Activated T-cell treated with anti-CD3 and anti-CD28 coated beads for 24 hours (primary cell): ENCODE measurements around the gene ZNF366.
"Not testable (repeated sequence)": the region's sequence is repeated elsewhere in the genome, so short reads cannot be mapped to it uniquely, and the experiment has no call there.

ENCODE experiments used
- DNase-seq: peaks from one replicate; pipeline ENCODE4 v3.0.0-alpha.2; 2020; ENCODE audit warnings: low read depth

The ZNF366 gene

DNA sequence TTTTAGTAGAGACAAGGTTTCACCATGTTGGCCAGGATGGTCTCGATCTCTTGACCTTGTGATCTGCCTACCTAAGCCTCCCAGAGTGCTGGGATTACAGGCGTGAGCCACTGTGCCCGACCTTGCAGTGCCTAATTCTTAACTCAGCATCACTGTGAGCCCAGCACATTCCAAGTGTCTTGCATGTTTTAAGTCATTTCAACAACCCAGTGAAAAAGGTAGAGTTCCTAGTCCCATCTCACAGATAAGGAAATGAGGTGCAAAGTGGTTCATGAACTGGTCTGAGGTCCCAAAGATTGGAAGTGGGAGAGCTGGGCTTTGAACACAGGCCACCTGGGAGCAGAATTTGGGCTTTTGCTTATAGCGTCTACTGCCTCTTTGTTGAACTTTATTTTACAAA lies 68.0 kb downstream of the ZNF366 start:
- no peak for DNase-seq

DNA sequence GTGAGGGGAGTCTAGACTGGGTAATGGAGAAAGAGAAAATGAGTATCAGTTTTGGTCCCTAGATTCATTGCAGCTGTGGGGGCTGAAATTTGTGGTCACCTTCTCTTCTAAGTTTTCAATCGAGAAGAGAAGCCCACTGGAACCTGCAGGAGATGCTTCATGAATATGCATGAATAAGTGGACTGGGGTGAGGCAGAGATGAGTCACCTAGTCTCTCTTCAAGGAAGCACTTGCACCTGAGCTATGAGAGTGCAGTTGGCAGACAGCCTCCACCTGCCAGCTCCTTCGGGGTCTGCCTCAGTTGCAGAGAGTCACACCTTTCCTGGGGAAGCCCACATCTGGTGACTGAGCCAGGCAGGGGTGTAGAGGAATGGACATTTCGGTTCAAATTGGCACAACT lies 69.1 kb downstream of the ZNF366 start:
- DNase-seq: no peak

DNA sequence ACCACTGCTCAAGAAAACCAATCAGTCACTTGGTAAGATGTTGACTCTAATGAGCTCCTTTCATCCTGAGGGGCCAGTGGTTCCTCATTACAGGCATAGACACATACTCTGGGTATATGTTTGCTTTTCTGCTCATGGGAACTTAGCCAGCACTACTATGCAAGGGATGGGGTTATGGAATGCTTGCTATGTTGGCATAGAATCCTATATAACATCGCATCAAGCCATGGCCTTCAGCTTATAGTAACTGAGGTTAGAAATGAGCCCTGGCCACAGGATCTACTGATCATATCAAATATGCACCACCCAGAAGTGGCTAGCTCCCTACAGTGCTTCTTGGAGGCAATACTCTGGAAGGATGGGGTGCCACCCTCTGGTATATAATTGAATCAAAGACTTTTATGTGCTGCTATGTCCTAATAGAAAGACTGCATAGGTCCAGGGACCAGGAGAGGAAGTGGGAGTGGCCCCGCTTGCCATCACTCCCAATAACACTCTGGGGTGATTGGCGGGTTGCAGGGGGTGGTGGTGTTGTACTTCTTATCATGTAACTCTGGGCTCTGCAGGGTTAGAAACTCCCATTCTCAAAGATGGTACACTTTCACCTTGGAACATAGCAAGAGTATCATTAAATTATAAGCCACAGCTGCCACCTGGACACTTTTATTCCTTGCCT lies 70.3 kb downstream of the ZNF366 start:
- DNase-seq: no peak

DNA sequence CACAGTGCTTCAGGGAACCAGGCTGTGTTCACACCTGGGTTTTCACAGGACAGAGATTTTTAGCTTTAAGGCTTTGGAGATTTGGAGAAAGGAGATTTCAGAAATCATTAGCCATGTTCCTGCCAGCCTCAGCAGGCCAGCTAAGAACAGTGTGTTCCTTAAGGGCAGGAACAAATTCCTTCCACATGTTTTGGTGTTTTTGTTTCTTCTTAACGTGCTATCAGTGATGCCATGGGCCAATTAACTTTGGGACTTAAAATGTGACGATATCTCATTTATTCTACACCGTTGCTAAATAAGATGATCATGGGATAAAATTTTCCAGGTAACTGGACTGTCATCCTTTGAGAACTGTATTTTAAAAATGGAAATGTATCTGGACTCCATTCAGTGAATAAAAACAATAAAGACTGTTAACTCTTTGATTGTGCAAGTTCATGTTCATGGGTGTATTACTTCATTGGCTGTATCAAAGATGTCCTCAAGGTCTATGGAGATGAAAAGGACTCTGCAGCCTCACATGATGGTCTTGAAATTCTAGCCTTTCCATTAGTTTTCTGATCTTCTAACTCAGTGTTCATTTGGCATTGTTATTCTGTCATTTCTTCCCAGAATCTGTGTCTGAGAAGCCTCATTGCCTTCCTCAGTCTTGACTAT lies 72.3 kb downstream of the ZNF366 start:
- no peak for DNase-seq

DNA sequence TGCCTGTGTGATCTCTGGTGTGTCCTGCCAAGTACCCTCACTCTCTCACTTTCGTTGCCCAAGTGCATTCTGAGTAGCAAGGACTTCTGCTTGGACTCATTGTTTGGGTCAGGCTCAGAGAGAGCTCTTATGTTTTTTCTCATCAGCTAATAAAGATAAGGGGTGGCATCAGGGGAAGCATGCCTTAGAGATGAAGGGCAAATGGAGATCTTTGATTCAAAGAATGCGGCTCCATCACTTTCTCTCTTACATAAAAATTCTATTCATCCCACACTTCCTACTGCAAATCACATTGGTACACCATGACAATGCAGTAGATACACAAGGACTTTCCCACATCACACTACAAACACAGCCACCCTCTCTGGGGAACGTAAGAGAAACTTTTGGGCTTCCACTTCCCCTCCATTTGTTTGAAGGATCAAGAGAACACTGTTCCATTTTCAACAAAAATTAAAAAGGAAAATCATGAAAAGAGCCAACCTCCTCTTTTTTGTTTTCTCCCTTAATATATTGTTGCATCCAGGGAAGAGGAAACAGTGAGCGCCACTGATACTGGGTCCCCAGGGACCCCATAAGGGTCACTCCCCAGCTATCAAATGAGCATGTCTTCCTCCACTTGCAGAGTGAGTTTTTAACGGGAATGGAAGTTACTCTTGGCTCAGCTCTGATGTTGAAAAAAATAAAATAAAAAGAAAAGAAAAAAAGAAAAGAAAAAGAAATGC lies 73.0 kb downstream of the ZNF366 start:
- no peak for DNase-seq

DNA sequence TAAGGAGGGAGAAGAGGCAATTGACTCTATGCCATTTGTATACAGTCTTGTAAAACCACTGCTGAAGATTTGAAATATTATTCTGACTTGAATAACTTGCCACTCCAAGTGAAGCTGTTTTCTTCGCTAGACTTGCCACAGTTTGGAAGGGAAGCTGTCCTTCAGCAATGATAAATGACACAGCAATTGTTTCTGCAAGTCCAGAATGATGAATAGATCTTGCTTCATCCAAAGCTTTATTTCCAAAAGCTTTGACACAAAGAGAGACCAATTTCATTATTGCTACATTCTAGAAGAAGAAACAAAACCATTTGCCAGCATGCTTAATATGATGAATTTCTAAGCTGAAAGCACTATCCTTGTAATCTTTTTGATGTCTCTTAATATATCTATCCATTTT lies 73.7 kb downstream of the ZNF366 start:
- no peak for DNase-seq

DNA sequence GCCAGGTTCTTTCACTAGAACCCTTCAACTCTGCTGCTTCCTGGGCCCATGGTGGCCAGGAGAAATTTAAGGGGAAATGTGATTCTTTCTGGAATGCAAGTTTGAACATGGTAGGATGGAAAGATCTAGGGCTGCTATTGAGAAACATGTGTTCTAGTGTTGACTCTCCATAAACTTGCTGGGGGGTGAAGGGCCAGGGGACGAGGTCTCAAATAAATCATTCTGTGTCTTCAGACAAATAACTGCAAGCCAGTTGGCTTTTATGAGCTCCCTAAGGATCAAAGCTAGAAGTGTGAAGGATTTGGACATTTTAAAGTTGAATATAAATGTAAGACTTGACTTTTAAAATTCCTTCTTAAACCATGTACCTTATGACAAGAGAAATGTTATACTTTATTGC lies 78.5 kb downstream of the ZNF366 start:
- no peak for DNase-seq

DNA sequence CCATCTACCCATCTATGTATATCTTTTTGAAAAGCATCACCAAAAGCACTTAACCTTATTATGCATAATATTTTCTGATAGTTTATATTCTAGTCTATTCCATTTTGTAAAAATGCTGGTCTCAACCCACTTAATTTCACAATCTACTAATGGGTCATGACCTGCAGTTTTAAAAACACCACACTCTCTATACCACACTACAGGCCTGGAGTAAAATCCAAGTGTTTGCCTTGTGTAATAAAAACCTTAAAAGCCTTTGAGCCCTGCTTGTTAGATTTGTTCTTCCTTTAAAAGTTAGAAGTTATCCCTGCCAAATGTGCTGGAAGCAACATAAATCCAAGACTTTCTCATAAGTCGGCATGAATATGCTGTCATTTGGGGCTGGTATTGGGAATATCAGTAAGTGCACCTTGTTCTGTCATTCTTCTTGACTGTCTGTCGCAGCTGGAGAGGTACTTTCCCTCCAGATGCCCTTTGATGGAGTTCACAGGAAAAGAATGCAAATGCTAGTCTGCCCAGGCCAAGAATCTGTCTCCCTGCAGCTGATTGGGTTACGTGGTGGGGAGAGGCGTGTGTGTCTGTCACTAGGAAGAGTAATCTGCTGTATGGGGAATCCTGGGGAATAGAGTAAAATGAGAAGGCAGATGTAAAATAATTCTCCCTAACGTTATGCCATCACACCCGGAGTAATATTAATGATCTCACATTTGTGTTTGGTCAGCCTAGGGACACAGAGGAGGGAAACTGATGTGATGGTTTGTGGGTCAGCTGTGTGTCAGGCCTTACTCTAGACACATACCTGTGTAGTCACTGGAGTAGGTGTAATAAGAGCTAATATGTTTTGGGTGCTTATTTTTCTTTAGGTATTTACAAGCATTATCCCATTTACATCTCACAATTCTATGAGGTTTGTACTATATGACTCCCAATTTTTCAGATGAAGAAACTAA lies 79.4 kb downstream of the ZNF366 start:
- no peak for DNase-seq

DNA sequence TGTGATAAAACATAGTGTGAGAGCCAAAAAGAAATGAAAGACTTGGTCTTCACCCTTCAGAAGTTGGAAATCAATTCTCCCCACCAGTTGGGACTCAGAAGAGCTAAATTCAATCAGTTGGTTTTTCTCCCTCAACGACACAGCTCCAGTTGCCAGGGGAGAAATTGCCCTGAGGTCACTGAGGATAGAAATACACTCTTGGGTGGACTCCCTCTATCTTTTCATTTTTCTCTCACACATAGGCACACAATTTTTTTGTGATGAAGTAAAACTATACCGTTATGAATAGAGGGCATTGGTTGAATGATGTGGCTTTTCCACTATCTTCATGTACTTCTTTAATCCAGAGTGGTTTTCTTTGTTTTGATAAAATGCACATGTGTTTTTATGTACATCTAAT lies 80.2 kb downstream of the ZNF366 start:
- no peak for DNase-seq

DNA sequence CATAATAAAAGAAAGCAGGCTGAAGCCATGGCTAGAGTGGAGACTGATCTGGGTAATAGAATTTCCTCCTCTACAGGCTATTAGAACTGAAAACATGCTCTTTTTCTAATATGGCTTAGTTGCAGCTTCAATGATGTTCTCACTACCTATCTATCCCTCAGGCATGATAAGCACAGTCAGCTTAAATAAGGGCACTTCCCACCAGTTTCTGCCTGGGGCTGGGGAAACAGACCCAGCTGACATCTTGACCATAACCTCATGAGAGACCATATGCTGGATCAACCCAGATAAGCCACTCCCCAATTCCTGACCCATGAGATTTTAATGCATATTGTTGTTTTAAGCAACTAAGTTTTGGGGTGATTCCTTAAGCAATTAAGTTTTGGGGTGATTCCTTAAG lies 81.2 kb downstream of the ZNF366 start:
- no peak for DNase-seq

DNA sequence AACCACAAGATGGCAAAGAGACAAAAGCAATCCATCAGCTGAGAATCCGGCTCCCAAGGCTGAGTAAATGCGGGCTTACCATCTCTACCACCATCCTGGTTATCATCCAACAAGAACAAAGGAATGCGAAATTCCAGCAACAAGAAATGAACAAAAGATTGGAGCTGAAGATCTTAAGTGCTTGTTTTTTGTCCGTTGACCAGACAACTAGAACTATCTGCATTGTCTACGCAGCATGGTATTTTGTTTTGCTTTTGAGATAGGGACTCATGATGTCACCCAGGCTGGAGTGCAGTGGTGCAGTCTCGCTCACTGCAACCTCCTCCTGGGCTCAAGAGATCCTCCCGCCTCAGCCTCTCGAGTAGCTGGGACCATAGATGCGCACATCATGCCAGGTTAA lies 88.9 kb downstream of the ZNF366 start:
- DNase-seq: no peak

DNA sequence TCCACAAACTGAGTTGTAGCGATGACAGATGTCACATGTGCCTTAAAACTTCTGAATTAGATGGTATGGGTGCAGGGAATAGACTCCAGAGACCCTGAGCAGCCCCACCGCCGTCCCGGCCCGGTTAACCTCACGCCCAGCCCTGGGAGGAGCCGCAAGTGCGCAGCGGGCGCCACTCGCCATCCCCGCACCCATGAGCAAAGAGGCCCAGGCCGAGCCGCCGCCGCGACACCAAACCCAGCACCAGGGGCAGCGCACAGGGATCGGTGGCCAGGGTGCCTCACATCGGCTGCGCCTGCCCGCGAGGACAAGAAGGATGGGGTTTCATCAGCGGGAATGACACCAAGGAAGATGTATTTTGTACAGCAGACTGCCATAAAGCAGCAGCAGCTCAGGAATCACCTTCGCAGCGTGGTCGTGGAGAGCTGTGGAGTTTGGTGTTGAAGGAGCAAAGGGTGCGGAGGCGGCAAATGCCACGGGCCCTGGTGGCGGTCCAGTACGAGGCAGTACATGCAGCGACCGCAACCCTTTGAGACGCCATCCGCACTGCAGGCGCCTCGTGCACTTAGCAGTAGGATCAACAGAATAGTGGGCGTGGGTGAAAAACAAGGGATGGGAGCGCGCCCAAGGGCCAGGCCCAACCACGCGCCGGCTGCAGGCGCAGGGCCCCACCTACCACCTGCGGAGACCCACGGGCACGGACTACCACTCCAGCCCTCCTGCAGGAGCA lies 89.7 kb downstream of the ZNF366 start:
- DNase-seq: no peak

DNA sequence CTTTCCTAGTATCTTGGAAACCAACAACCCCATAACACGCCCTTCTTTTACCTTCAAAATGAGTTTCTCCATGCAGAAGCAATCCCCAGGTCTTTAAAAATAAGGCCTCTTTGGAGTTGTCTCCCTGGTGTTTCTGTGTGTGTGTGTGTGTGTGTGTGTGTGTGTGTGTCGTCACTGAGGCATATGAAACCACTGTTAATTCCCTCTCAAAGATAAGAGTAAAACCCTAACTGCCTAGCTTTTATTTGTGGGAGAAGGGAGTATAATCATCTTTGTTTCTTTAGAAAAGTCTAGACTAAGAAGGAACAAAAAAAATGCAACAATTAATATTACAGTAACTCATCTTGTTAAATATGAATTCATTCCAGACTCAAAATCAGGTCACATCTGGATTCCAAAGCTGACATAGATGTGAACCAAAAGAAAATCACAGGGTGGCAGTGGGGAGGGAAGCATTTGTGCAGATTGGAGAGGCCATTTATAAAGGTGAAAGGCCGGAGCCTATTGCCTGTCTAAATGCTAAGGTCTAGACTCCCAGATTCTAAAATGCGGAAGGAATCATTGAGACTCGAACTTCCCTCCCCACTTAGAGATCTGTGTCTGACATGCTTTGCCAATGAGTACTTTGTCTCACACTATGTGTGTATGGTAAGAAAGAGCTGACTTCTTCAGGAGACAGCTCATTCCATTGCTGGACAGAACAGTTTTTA lies 91.4 kb downstream of the ZNF366 start:
- no peak for DNase-seq

DNA sequence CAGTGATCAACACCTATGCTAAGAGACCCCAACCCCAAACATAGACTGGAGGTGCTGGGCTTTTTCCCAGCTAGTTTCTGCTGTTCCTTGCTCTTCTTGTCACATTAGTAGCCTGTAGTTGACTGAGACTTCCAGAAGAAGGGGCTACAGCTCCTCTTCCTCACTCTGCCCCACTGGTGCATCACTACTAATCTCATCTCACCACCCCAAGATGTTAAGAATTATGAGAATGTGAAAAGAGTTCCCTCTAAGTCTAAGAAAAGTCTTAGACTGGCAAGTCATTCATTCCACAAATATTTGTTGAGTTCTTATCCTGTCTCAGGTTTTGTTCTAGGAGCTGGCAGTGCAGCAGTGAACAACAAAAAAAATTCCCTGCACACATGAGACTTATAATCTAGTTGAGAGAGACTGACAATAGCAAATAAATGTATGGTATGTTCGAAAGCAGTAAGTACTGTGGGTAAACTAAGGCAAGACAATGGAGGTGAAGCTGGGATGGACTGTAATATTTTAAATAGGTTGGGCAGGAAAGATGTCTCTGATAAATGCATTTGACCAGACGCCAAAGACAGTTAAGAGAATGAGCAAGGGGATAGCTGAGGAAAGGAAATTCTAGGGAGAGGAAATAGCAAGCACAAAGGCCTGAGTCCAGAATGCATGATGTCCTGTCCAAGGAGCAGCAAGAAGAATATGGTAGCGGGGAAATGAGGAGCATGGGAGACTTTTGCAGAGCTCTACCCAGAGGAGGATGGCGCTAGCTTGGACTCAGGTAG lies 94.7 kb downstream of the ZNF366 start:
- no peak for DNase-seq

DNA sequence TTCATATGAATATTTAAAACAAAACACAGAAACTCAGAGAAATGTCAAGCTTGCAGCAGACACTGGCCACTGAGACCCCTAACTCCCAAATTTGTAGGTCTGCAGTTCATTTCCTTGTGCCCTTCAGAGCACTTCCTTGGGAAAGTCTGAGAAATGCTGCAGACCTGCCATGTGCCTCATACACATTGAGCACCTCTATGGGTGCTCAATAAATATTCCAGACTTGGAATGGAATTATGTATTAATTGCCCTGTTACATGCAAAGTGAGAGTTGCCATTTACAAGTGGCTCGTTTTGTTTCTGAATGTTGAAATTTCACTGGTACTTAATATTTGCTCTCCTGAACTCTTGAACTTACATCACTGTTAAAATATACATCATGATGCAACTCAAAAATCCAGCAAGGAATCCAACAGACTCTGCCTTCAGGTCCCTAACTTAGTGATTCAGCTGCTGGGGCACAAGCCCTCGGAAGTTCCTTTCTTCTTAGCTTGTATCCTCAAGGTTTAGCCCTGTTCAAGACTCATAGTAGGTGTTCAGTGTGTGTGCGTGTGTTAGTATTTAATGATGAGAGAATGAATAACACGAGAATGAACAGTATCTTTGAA lies 96.4 kb downstream of the ZNF366 start:
- DNase-seq: no peak

DNA sequence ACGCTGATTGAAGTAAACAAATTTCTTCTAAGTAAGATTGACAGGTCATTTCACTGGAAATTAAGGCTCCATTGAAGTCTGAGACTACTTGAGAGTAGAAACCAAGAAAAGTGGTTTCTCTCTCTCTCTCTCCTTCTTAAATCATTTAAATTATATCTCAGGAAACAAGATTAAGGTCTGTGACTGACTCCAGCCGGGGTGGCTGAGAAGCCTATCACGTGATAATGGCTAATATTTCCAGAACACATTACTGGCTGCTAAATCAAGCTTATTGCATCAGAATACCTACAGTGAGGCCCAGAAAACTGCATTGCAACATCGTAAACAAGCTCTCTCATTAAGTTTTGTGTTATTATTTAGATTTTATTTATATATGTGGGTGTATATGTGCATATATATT lies 98.6 kb downstream of the ZNF366 start:
- no peak for DNase-seq

DNA sequence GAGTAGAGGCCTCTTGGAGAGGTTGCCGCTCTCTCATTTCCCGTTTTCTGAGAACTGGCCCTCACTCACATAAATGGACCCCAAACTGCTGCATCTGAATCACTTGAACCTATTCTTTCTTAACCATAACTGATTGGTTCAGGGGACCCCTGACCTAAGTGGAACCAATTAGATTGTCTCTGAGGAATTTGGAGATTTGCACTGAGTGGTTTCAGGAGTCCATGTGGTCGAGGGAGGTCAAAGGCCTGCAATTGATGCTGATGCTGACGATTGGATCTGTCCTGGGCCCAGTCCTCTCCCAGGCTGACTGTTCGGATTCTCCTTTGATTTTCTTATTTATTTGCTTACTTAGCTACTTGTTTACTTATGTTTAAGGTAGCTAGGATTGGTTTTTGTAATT lies 99.1 kb downstream of the ZNF366 start:
- DNase-seq: no peak

DNA sequence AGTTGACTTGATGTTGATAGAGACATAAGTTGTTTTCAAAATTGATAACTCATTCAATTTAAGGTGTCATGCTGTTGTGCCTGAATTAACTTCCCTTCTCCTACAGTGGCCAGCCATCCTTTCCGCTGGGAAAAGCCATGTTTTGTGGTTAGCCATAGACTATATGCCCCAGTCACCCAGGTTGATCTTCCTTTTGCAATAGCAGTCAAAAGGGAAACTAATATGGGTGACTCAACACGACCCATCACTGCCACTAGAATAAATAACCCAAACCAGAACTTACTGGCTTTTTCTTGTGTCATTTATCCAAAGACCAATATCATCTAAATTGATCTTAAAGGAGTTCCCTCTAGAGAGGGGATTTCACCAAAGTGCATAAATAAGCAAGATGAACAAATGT lies 99.7 kb downstream of the ZNF366 start:
- DNase-seq: no peak

DNA sequence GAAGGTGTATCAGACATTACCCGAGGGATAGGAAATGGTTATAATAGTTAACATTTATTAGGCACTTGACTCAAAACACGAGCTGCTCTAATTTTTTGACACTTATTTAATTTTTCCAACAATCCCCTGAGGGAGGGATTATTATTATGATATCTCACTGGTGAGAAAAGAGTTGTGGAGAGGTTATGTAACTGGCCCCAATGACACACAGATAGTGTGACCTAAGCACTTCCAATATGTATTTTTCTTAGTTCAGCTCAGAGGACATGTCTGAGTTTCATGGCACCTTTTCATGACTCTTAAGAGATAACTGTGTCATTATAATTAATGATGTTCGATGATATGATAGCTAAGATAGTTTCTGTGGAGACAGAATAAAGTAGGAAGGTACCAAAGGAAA lies 100.1 kb downstream of the ZNF366 start:
- DNase-seq: no peak

DNA sequence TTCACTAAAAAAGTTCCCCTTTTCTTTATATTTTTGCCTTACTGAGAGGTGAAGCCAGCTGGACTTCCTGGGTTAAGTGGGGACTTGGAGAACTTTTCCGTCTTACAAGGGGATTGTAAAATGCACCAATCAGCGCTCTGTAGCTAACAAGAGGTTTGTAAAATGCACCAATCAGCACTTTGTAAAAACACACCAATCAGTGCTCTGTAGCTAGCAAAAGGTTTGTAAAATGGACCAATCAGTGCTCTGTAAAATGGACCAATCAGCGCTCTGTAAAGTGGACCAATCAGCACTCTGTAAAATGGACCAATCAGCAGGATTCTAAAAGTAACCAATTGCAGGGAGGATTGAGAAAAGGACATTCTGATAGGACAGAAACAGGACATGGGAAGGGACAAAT lies 102.4 kb downstream of the ZNF366 start:
- DNase-seq: not testable (repeated sequence)
